Esophagus muscularis mucosa (tissue), 4 donors: ENCODE measurements around the gene ABI2. TPM values are rescaled to one million over a fixed set of nuclear protein-coding genes. Genes with fewer than 3 reads are reported as not detected.

ENCODE experiments used
- DNase-seq: peaks from one replicate; pipeline ENCODE4 v3.0.0-alpha.2; 2017; ENCODE audit errors: extremely low spot score
- H3K27ac ChIP-seq, 4 donors: fragments of 200-600 bp; sonication (generic); replicated peaks in 1 of 4; 1 replicate in 3 of 4; 2 replicates in 1 of 4; pipeline ENCODE4 v1.5.1; 2016 to 2019; ENCODE audit warnings: mild to moderate bottlenecking in 1 of 4
- H3K27me3 ChIP-seq, 4 donors: fragments of 200-600 bp; sonication (generic); one replicate each; pipeline versions ENCODE4 v1.5.1 to v1.6.0; 2016 to 2019
- H3K36me3 ChIP-seq, 4 donors: fragments of 200-600 bp; sonication (generic); one replicate each; pipeline ENCODE4 v1.5.1; 2016 to 2019
- H3K4me1 ChIP-seq, 4 donors: fragments of 200-600 bp; sonication (generic); one replicate each; pipeline ENCODE4 v1.5.1; 2016 to 2019
- H3K4me3 ChIP-seq, 4 donors: fragments of 200-600 bp; sonication (generic); 1 replicate in 2 of 4; 2 replicates in 2 of 4; pipeline ENCODE4 v1.5.1; 2016 to 2019; ENCODE audit warnings: mild to moderate bottlenecking in 4 of 4, moderate library complexity in 1 of 4
- H3K9me3 ChIP-seq, 4 donors: fragments of 200-600 bp; sonication (generic); 1 replicate in 3 of 4; 2 replicates in 1 of 4; pipeline ENCODE4 v1.5.1; 2016 to 2019
- EP300 ChIP-seq: sonication (generic); formaldehyde crosslinking; IDR thresholded peaks from one replicate; pipeline ENCODE4 v1.6.1; 2017; ENCODE audit warnings: antibody characterized with exemption
- POLR2A ChIP-seq: fragments of 450-650 bp; IDR thresholded peaks from one replicate; pipeline ENCODE4 v1.6.1; 2017; ENCODE audit warnings: antibody characterized with exemption, moderate library complexity, mild to moderate bottlenecking, low read depth
- POLR2AphosphoS5 ChIP-seq, 2 donors: sonication (generic); formaldehyde crosslinking; IDR thresholded peaks; one replicate each; pipeline ENCODE4 v1.6.1; 2017; ENCODE audit warnings: antibody characterized with exemption in 2 of 2
- WGBS: methylation state at CpG from one replicate; pipeline ENCODE4 v1.1.5; 2018; 5-methylcytosine and 5-hydroxymethylcytosine counted together
- intact Hi-C: fragments of 100-400 bp; cut with DNase I; formaldehyde crosslinking; loops from one replicate; pipeline ENCODE4 v1.15.1; 2023
- total RNA-seq, 4 donors: library from RNA; depleted of rRNA; stranded (reverse); fragments of >200 nt; gene quantifications; one replicate each; pipeline versions ENCODE4 v1.1.0 to v1.2.1, GENCODE V29; 2016
- TF ChIP-seq, protein P1 (sequence below), 3 experiments: fragments of 200-600 bp in 2 of 3; fragments of 450-650 bp in 1 of 3; sonication (generic) in 2 of 3; IDR thresholded peaks; one replicate each; pipeline ENCODE4 v1.5.1; 2017 to 2019; ENCODE audit warnings: antibody characterized with exemption in 3 of 3, mild to moderate bottlenecking in 2 of 3, moderate library complexity in 1 of 3

Gene ABI2
- total RNA-seq, 4 donors from 2014 or later = 38.8 to 63.2 (median 45.0) TPM

DNA sequence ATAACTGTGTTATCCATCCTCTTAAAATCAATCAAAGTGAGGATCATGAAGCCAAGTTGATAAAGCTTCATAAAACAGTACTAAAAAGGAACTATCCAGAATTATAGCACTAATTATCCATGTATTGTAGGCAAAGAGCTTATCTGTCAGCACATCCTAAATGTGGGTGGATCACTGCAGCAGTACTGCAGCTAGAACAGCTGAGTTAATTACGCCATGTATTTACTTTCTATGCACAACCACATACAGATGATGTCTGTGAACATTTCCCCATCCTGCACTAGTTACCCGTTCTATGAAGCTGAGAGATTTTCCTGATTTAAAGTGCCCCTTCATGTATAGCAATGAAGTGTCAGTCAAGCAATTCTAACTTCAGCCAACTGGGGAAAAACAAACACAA lies 110.3 kb downstream of the ABI2 start:
- DNase-seq = no peak
- intact Hi-C loops = no loop called here

DNA sequence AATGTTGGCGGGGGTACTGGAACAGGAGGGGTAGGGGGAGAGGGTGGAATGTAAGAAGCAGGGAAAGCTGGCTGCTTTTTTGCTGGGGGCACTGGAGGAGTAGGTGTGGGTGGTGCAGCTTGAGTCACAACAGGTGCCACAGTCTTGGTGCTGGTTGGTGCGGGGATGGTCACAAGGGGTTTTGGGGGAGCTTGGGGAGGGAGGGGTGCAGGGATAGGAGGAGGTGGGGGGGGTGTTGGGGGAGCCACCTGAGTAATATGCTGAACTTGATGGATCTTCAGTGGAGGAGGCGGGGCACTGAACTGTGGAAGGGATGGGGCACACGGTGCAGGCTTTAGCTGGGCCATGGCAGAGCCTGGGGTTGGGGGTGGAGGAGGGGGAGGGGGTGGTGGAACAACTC lies 112.5 kb downstream of the ABI2 start:
- Histone ChIP-seq H3K4me3 (no peak overlapping the region), H3K36me3 (peaks cover 0 to 89% (median 53%) of the 10 kb centered on the region in 4 donors), H3K4me1 (no peaks in the 10 kb centered on the region), H3K27ac (no peak overlapping the region), H3K9me3 (no peaks in the 10 kb centered on the region), H3K27me3 (no peaks in the 10 kb centered on the region)
- 83% methylated on average over 4 of the region's 4 CpGs for WGBS
- TF ChIP-seq EP300 (no peak), POLR2AphosphoS5 (IDR thresholded peaks at IDR 0.05) (no peak), POLR2A (no peak)
- TF ChIP-seq, protein P1, sequence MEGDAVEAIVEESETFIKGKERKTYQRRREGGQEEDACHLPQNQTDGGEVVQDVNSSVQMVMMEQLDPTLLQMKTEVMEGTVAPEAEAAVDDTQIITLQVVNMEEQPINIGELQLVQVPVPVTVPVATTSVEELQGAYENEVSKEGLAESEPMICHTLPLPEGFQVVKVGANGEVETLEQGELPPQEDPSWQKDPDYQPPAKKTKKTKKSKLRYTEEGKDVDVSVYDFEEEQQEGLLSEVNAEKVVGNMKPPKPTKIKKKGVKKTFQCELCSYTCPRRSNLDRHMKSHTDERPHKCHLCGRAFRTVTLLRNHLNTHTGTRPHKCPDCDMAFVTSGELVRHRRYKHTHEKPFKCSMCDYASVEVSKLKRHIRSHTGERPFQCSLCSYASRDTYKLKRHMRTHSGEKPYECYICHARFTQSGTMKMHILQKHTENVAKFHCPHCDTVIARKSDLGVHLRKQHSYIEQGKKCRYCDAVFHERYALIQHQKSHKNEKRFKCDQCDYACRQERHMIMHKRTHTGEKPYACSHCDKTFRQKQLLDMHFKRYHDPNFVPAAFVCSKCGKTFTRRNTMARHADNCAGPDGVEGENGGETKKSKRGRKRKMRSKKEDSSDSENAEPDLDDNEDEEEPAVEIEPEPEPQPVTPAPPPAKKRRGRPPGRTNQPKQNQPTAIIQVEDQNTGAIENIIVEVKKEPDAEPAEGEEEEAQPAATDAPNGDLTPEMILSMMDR (IDR thresholded peaks at IDR 0.05) = no peak
- DNase-seq = no peak
- intact Hi-C loops = no loop called here

More for the DNA sequence above, 110.3 kb downstream of the ABI2 start:
- 79% methylated on average over 2 of the region's 2 CpGs for WGBS
- Histone ChIP-seq H3K36me3 (peaks cover 0 to 72% (median 42%) of the 10 kb centered on the region in 4 donors), H3K4me1 (no peaks in the 10 kb centered on the region), H3K27ac (no peak overlapping the region), H3K9me3 (no peaks in the 10 kb centered on the region), H3K27me3 (no peaks in the 10 kb centered on the region), H3K4me3 (no peak overlapping the region)
- TF ChIP-seq POLR2A (no peak), POLR2AphosphoS5 (IDR thresholded peaks at IDR 0.05) (no peak), EP300 (no peak)
- TF ChIP-seq, protein P1 (IDR thresholded peaks at IDR 0.05) = no peak

DNA sequence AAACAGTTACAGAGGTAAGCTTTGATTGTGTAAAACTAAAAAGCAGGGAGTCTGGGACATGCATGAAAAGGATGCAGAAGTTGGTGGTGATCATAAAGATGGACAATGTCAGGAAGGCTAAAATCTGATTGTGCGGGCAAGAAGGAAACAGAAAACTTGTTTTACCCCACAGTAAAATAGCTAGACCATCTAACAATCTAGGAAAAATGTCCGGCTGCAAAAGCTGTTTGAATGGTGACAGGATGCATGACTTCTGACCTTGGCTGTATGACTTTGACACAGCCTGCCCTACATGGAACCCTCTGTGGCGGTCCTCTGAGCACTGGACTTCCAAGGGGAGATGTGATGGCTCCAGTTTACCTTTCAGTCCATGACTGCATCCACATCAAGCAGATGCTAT lies 113.3 kb downstream of the ABI2 start:
- no peaks in the 10 kb centered on the region for H3K9me3 ChIP-seq
- no peak for DNase-seq
- intact Hi-C loops = no loop called here
- peaks cover 0 to 91% (median 60%) of the 10 kb centered on the region in 4 donors for H3K36me3 ChIP-seq
- H3K27ac ChIP-seq = no peak overlapping the region
- WGBS = 92% methylated on average over 3 of the region's 3 CpGs
- TF ChIP-seq POLR2A (no peak), POLR2AphosphoS5 (IDR thresholded peaks at IDR 0.05) (no peak)
- H3K27me3 ChIP-seq = no peaks in the 10 kb centered on the region
- no peak overlapping the region for H3K4me3 ChIP-seq
- no peaks in the 10 kb centered on the region for H3K4me1 ChIP-seq

DNA sequence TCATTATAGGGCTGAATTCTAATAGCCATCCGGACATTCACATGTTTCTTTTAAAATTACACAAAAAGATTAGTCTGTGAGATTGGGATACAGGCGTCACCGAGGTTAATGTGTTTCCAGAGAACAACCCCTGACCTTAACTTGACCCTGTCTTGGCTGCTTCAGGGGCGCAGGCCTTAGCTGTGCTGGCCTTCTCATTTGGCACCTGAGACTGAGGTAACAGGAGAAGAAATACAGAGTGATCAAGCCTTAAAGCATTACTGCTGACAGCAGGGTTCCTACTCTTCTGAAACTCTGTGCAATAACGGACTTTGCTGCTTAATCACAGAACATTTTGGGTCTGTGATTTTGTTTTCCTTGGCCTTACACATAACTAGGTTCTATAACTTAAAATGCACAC lies 114.3 kb downstream of the ABI2 start:
- intact Hi-C loops = no loop called here
- 87% methylated on average over 5 of the region's 5 CpGs for WGBS
- H3K27me3 ChIP-seq = no peaks in the 10 kb centered on the region
- TF ChIP-seq EP300 (no peak), POLR2A (no peak), POLR2AphosphoS5 (IDR thresholded peaks at IDR 0.05) (no peak)
- TF ChIP-seq, protein P1 (IDR thresholded peaks at IDR 0.05) = no peak
- peaks cover 0 to 92% (median 67%) of the 10 kb centered on the region in 4 donors for H3K36me3 ChIP-seq
- H3K4me3 ChIP-seq = no peak overlapping the region
- no peaks in the 10 kb centered on the region for H3K4me1 ChIP-seq
- no peak for DNase-seq
- no peak overlapping the region for H3K27ac ChIP-seq
- no peaks in the 10 kb centered on the region for H3K9me3 ChIP-seq

DNA sequence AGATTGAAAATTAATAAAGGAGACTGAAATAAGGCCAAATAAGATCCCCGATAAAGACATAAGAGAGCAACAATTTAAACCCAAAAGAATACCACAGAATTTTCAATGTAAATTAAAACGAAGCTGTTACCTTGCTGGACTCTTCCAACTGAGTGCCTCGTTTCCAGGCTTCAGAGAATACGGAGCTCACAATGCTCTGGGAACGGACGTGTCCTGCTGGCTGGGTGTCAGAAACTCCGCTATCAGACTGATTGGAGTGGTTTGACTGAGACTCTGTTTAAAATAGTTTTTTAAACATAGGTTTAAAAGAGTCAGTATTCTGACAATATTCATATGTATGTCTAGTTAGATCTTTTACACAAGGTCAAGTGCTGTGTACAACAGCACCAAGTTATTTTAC lies 116.5 kb downstream of the ABI2 start:
- H3K4me3 ChIP-seq = no peak overlapping the region
- WGBS = 75% methylated on average over 7 of the region's 7 CpGs
- H3K4me1 ChIP-seq = no peaks in the 10 kb centered on the region
- TF ChIP-seq, protein P1 (IDR thresholded peaks at IDR 0.05) = no peak
- no peak for TF ChIP-seq POLR2AphosphoS5 (IDR thresholded peaks at IDR 0.05)
- no peak for TF ChIP-seq POLR2A
- TF ChIP-seq EP300 = no peak
- no peaks in the 10 kb centered on the region for H3K9me3 ChIP-seq
- peaks cover 3 to 88% (median 68%) of the 10 kb centered on the region in 4 donors for H3K36me3 ChIP-seq
- H3K27ac ChIP-seq = no peak overlapping the region
- no peaks in the 10 kb centered on the region for H3K27me3 ChIP-seq
- intact Hi-C loops = no loop called here
- no peak for DNase-seq
